Lung (tissue), 12 donors: ENCODE results near the gene MTERF1. TPM values are rescaled to one million over a fixed set of nuclear protein-coding genes. Genes with fewer than 3 reads are reported as not detected.
A peak's percentile ranks its signal among the peaks of the same experiment; 100 is the strongest.
"Not testable (repeated sequence)": the region's sequence is repeated elsewhere in the genome, so short reads cannot be mapped to it uniquely, and the experiment has no call there.

Source experiments
- ATAC-seq: fragments of 200-7000 bp; cut with Tn5 transposase; one replicate; pipeline ENCODE4 v1.9.1; 2020; ENCODE audit warnings: moderate number of reproducible peaks; ENCODE audit not compliant: insufficient read depth, low FRiP score
- DNase-seq, 3 donors: peaks; one replicate each; pipeline ENCODE4 v3.0.0-alpha.2; 2013 to 2017
- H3K27ac ChIP-seq, 2 donors: one replicate each; pipeline ENCODE4 v1.5.1; 2013; ENCODE audit warnings: mild to moderate bottlenecking in 2 of 2, moderate library complexity in 2 of 2, control low read depth in 1 of 2, inconsistent platforms in 1 of 2, low read depth in 1 of 2, low read length in 1 of 2
- H3K27me3 ChIP-seq, 3 donors: one replicate each; pipeline ENCODE4 v1.5.1; 2013; ENCODE audit warnings: low read length in 2 of 3; ENCODE audit not compliant: control insufficient read depth in 3 of 3, insufficient read depth in 3 of 3
- H3K36me3 ChIP-seq, 4 donors: one replicate each; pipeline ENCODE4 v1.5.1; 2013; ENCODE audit warnings: low read length in 4 of 4, mild to moderate bottlenecking in 1 of 4, moderate library complexity in 1 of 4; ENCODE audit not compliant: control insufficient read depth in 4 of 4, insufficient read depth in 4 of 4
- H3K4me1 ChIP-seq, 5 donors: one replicate each; pipeline ENCODE4 v1.5.1; 2013; ENCODE audit warnings: low read length in 5 of 5, mild to moderate bottlenecking in 2 of 5, moderate library complexity in 1 of 5; ENCODE audit not compliant: control insufficient read depth in 5 of 5, insufficient read depth in 5 of 5
- H3K4me3 ChIP-seq: one replicate; pipeline ENCODE4 v1.5.1; 2013; ENCODE audit warnings: mild to moderate bottlenecking, control low read depth, moderate library complexity
- H3K9ac ChIP-seq, 2 donors: one replicate each; pipeline ENCODE4 v1.5.1; 2013; ENCODE audit warnings: low read length in 2 of 2, control low read depth in 1 of 2; ENCODE audit not compliant: insufficient read depth in 1 of 2
- H3K9me3 ChIP-seq, 4 donors: one replicate each; pipeline ENCODE4 v1.5.1; 2013; ENCODE audit warnings: low read length in 3 of 4, mild to moderate bottlenecking in 1 of 4, moderate library complexity in 1 of 4; ENCODE audit not compliant: control insufficient read depth in 4 of 4, insufficient read depth in 3 of 4
- WGBS, 2 donors: extraction: QIAGEN DNeasy Blood & Tissue Kit; methylation state at CpG; one replicate each; pipeline ENCODE4 v1.1.7; 2013; 5-methylcytosine and 5-hydroxymethylcytosine counted together
- polyA plus RNA-seq, 2 donors: library from polyadenylated mRNA; stranded (reverse); fragments of 200-250 nt; gene quantifications; one replicate each; pipeline ENCODE4 v1.2.1, GENCODE V29; 2013
- total RNA-seq, 2 donors: library from RNA; depleted of rRNA in 1 of 2; stranded (reverse); fragments of >200 nt in 1 of 2; gene quantifications; one replicate each; pipeline ENCODE4 v1.2.1, GENCODE V29; 2014 to 2021
- TF ChIP-seq, protein P1 (sequence below): IDR thresholded peaks from 2 replicates; pipeline ENCODE4 v1.5.1; 2012; ENCODE audit warnings: mild to moderate bottlenecking; ENCODE audit errors: control extremely low read depth, extremely low read depth
- donor health status: control.
- donor health status: control.
- donor health status: Bipolar disorder and iron deficiency.
- donor health status: healthy.
- donor health status: DM: yes; HTN: yes; CAD: no.

The MTERF1 gene
- total and polyA plus RNA-seq, 4 donors: 5.5 to 19.3 (median 9.4) TPM

GRCh38 chr7:91899563-91899962 is 19.1 kb upstream of the MTERF1 start:
- Histone ChIP-seq H3K4me1 (peaks cover 0 to 1% (median 0%) of the 10 kb centered on the region in 5 donors), H3K4me3 (no peak overlapping the region), H3K27ac (no peak overlapping the region), H3K36me3 (no peaks in the 10 kb centered on the region), H3K9me3 (no peaks in the 10 kb centered on the region), H3K27me3 (no peaks in the 10 kb centered on the region), H3K9ac (no peak overlapping the region)
- DNase-seq: no peak
- TF ChIP-seq, protein P1, sequence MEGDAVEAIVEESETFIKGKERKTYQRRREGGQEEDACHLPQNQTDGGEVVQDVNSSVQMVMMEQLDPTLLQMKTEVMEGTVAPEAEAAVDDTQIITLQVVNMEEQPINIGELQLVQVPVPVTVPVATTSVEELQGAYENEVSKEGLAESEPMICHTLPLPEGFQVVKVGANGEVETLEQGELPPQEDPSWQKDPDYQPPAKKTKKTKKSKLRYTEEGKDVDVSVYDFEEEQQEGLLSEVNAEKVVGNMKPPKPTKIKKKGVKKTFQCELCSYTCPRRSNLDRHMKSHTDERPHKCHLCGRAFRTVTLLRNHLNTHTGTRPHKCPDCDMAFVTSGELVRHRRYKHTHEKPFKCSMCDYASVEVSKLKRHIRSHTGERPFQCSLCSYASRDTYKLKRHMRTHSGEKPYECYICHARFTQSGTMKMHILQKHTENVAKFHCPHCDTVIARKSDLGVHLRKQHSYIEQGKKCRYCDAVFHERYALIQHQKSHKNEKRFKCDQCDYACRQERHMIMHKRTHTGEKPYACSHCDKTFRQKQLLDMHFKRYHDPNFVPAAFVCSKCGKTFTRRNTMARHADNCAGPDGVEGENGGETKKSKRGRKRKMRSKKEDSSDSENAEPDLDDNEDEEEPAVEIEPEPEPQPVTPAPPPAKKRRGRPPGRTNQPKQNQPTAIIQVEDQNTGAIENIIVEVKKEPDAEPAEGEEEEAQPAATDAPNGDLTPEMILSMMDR: no peak
- 93 to 94% methylated on average over 1 of the region's 1 CpG for WGBS, 2 donors
- no peak for ATAC-seq

DNA sequence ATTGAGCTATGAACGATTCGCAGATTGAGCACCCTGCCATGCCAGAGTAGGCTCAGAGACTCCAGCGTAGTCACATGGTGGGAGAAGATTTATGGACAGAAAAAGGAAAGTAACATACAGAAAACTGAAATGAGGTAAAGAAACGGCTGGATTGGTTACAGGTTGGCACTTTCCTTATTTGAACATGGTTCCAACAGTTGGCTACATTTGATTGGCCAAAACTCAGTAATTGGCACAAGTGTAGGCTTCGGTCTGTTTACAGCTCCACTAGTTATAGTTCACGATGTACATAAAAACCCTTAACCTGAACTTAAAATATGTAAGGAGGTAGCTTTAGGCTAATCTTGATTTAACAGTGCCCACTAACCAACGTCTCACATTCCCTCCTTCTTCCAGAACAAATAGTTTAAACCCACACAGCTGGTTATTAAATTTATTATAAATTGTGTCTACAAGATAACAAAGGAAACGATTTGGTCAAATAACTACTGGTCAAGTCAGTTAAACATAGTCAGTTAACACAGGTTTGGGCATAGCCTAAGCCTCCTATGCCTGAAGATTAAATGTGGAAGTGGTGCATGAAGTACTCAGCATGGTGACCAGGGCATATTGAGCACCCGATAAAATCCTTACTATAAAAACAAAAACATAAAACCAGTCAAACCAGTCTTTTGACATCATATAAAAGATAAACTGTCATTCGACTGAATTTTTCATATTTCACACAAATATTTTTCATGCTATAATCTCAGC is 17.9 kb upstream of the MTERF1 start:
- no peaks in the 10 kb centered on the region for H3K27me3 ChIP-seq
- DNase-seq (no peak), ATAC-seq (no peak)
- H3K4me3 ChIP-seq: no peak overlapping the region
- H3K4me1 ChIP-seq: peaks cover 0 to 8% (median 0%) of the 10 kb centered on the region in 5 donors
- H3K9ac ChIP-seq: no peak overlapping the region
- no peak overlapping the region for H3K27ac ChIP-seq
- TF ChIP-seq, protein P1: no peak
- H3K9me3 ChIP-seq: no peaks in the 10 kb centered on the region
- WGBS, 2 donors: 72 to 88% methylated on average over 10 of the region's 10 CpGs
- H3K36me3 ChIP-seq: no peaks in the 10 kb centered on the region

DNA sequence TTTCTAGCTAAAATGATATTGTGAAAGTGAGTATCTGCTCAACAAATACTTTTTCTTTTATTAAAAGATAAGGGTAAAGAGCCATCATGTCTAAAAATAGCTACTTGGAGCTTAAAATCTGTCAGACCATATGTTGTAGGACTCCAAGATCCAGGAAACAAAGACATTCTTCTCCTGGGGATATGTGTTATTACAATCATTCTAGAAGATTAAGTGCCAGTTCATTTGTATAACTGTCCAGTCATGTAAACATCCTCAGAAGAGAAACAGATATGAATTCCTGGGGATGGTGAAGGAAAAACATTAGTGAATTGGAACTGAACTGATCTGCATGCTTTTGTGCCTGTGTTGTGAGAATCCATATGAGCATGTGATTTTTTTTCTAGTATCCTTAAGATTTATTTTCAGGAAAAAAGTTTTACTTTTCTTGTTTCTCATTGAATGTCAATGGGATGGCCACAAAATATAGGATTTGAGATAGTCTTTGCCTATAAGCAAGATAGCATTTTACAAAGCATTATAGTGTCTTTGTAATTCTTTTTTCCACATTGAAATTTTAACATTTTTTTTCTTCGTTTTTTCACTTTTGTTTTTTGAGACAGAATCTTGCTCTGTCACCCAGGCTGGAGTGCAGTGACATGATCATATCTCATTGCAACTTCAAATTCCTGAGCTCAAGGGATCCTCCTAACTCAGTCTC is 14.4 kb upstream of the MTERF1 start:
- TF ChIP-seq, protein P1: no peak
- H3K4me3 ChIP-seq: no peak overlapping the region
- no peak overlapping the region for H3K27ac ChIP-seq
- H3K9me3 ChIP-seq: no peaks in the 10 kb centered on the region
- no peak overlapping the region for H3K9ac ChIP-seq
- no peaks in the 10 kb centered on the region for H3K27me3 ChIP-seq
- 59 to 65% methylated on average over 1 of the region's 1 CpG for WGBS, 2 donors
- ATAC-seq (no peak), DNase-seq (peak in 2 of 3 donors; percentile 54 to 72)
- H3K36me3 ChIP-seq: no peaks in the 10 kb centered on the region
- H3K4me1 ChIP-seq: peaks cover 0 to 8% (median 0%) of the 10 kb centered on the region in 5 donors

- H3K27ac ChIP-seq, H3K4me3 ChIP-seq, H3K9ac ChIP-seq, H3K9me3 ChIP-seq, DNase-seq, H3K4me1 ChIP-seq, H3K36me3 ChIP-seq, ATAC-seq, H3K27me3 ChIP-seq: not testable (repeated sequence)
- WGBS, 2 donors: 86 to 94% methylated on average over 5 of the region's 5 CpGs
These were observed 13.2 kb upstream of the MTERF1 start for GRCh38 chr7:91893699-91894098.
